ENCODE data around the gene CCDC74A.
A peak's percentile ranks its signal among the peaks of the same experiment; 100 is the strongest.
"Not testable (repeated sequence)": the region's sequence is repeated elsewhere in the genome, so short reads cannot be mapped to it uniquely, and the experiment has no call there.

CCDC74A gene

DNA sequence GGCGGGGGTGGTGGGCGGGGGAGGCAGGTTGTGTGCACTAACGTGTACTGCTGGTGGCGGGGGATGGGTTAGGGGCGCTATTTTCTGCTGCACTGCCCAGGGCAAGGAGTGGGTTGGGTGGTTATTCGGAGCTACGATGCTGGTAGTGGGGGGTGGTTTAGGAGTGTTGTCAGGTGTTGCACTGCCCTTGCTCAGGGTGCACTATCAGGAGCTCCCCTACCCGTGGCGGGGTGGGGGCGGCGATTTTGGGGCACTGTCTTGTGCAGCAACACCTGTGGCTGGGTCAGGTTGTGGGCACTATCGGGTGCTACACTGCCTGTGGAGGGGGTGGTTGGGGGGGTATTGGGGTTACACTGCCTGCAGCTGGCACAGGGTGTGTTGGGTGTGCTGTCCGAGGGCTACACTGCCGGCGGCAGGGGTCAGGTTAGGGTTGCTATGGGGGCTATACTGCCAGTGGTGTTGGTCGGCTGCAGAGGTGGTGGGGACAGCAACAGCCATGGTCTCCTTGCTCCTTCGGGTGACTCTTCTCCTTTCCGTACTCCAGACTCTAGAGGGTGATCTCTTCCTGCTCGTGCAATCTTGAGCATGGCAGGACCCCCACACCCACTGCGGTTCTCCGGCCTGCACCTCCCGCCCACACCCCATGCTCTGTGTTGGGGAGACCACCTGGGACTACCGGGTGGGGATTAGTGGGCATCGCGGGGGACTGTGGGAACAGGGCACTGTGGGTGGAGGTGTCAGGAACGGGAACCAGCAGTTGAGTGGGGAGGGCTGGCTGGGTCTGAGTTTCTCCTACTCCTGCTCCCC lies 16.5 kb downstream of the CCDC74A start:
- H3K27me3 ChIP-seq (ENCODE audit: insufficient read depth, low read length): peaks cover 14% of the 10 kb centered on the region
- H3K36me3 ChIP-seq (ENCODE audit: insufficient read depth, low read length); H3K4me1 ChIP-seq (ENCODE audit: control insufficient read depth, insufficient read depth, low read length, unreplicated experiment); H2AFZ ChIP-seq (ENCODE audit: low read length, unreplicated experiment); H3K27ac ChIP-seq (ENCODE audit: low read depth, low read length); H3K79me2 ChIP-seq (ENCODE audit: control insufficient read depth, insufficient read depth, low read length, unreplicated experiment); H3K4me3 ChIP-seq (ENCODE audit: low read depth, low read length): not testable (repeated sequence)

- not testable (repeated sequence) for H2AFZ ChIP-seq (ENCODE audit: low read length, unreplicated experiment); H3K79me2 ChIP-seq (ENCODE audit: control insufficient read depth, insufficient read depth, low read length, unreplicated experiment); H3K4me3 ChIP-seq (ENCODE audit: low read depth, low read length); H3K36me3 ChIP-seq (ENCODE audit: insufficient read depth, low read length); H3K27ac ChIP-seq (ENCODE audit: low read depth, low read length); H3K4me1 ChIP-seq (ENCODE audit: control insufficient read depth, insufficient read depth, low read length, unreplicated experiment)
- H3K27me3 ChIP-seq (ENCODE audit: insufficient read depth, low read length): peaks cover 20% of the 10 kb centered on the region
These were observed 17.1 kb downstream of the CCDC74A start for GRCh38 chr2:131544813-131545165.

- no peak overlapping the region for H3K4me3 ChIP-seq (ENCODE audit: low read depth, low read length)
- no peak overlapping the region for H2AFZ ChIP-seq (ENCODE audit: low read length, unreplicated experiment)
- H3K4me1 ChIP-seq (ENCODE audit: control insufficient read depth, insufficient read depth, low read length, unreplicated experiment): no peaks in the 10 kb centered on the region
- H3K27ac ChIP-seq (ENCODE audit: low read depth, low read length): no peak overlapping the region
- H3K27me3 ChIP-seq (ENCODE audit: insufficient read depth, low read length): peaks cover 70% of the 10 kb centered on the region
- no peaks in the 10 kb centered on the region for H3K36me3 ChIP-seq (ENCODE audit: insufficient read depth, low read length)
- no peaks in the 10 kb centered on the region for H3K79me2 ChIP-seq (ENCODE audit: control insufficient read depth, insufficient read depth, low read length, unreplicated experiment)
These were observed 25.2 kb downstream of the CCDC74A start for GRCh38 chr2:131552871-131553270.

GRCh38 chr2:131556998-131557397 lies 29.3 kb downstream of the CCDC74A start:
- peaks cover 57% of the 10 kb centered on the region for H3K27me3 ChIP-seq (ENCODE audit: insufficient read depth, low read length)
- no peak overlapping the region for H3K27ac ChIP-seq (ENCODE audit: low read depth, low read length)
- H3K36me3 ChIP-seq (ENCODE audit: insufficient read depth, low read length): no peaks in the 10 kb centered on the region
- H3K79me2 ChIP-seq (ENCODE audit: control insufficient read depth, insufficient read depth, low read length, unreplicated experiment): no peaks in the 10 kb centered on the region
- no peak overlapping the region for H2AFZ ChIP-seq (ENCODE audit: low read length, unreplicated experiment)
- H3K4me1 ChIP-seq (ENCODE audit: control insufficient read depth, insufficient read depth, low read length, unreplicated experiment): no peaks in the 10 kb centered on the region
- H3K4me3 ChIP-seq (ENCODE audit: low read depth, low read length): no peak overlapping the region

DNA sequence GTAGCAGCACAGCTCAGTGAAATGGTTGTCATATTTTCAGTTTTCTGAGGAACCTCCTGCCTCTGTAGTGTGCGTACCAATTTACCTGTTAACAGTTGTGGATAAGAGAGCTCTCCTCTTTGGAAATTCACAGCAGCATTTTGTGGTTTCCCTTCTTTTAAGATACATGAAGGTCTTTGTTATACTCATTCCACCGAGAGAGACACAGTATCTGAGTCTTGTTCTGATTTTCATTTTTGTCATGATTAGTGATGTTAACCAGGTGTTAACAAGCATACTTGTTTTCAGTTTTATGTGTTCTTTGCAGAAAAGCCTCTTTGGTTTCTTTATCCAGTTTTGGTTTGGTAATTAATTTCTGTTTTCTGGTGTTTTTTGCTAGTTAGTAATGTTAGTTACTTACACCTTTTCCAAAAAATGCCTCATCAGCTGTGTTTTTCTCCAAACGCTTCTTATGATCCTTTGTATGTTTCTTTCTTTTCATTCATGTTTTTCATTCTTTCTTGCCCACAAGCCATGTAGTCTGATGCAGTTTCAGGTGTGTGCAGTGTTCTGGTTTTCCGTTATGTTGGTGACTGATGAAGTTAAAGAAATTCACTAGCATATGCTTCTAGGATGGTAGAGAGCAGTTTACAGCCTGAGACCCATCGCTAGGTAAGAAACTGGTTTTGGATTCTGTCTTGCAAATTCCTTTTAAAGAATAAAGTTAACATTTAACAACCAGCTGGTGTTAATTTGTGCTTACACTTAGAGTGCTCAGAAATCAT lies 30.1 kb downstream of the CCDC74A start:
- H3K27ac ChIP-seq (ENCODE audit: low read depth, low read length): no peak overlapping the region
- H3K36me3 ChIP-seq (ENCODE audit: insufficient read depth, low read length): no peaks in the 10 kb centered on the region
- no peaks in the 10 kb centered on the region for H3K4me1 ChIP-seq (ENCODE audit: control insufficient read depth, insufficient read depth, low read length, unreplicated experiment)
- H3K27me3 ChIP-seq (ENCODE audit: insufficient read depth, low read length): peaks cover 62% of the 10 kb centered on the region
- no peak overlapping the region for H3K4me3 ChIP-seq (ENCODE audit: low read depth, low read length)
- no peak overlapping the region for H2AFZ ChIP-seq (ENCODE audit: low read length, unreplicated experiment)
- no peaks in the 10 kb centered on the region for H3K79me2 ChIP-seq (ENCODE audit: control insufficient read depth, insufficient read depth, low read length, unreplicated experiment)

GRCh38 chr2:131566371-131566770 lies 38.7 kb downstream of the CCDC74A start:
- Histone ChIP-seq H3K4me3 (ENCODE audit: low read depth, low read length) (no peak overlapping the region), H3K27ac (ENCODE audit: low read depth, low read length) (no peak overlapping the region), H3K27me3 (ENCODE audit: insufficient read depth, low read length) (peaks cover 62% of the 10 kb centered on the region), H3K36me3 (ENCODE audit: insufficient read depth, low read length) (no peaks in the 10 kb centered on the region), H3K79me2 (ENCODE audit: control insufficient read depth, insufficient read depth, low read length, unreplicated experiment) (no peaks in the 10 kb centered on the region), H2AFZ (ENCODE audit: low read length, unreplicated experiment) (no peak overlapping the region), H3K4me1 (ENCODE audit: control insufficient read depth, insufficient read depth, low read length, unreplicated experiment) (no peaks in the 10 kb centered on the region)

GRCh38 chr2:131567891-131568290 lies 40.2 kb downstream of the CCDC74A start:
- Histone ChIP-seq H3K4me3 (ENCODE audit: low read depth, low read length) (no peak overlapping the region), H3K79me2 (ENCODE audit: control insufficient read depth, insufficient read depth, low read length, unreplicated experiment) (no peaks in the 10 kb centered on the region), H2AFZ (ENCODE audit: low read length, unreplicated experiment) (no peak overlapping the region), H3K27me3 (ENCODE audit: insufficient read depth, low read length) (peaks cover 49% of the 10 kb centered on the region), H3K27ac (ENCODE audit: low read depth, low read length) (no peak overlapping the region), H3K4me1 (ENCODE audit: control insufficient read depth, insufficient read depth, low read length, unreplicated experiment) (no peaks in the 10 kb centered on the region), H3K36me3 (ENCODE audit: insufficient read depth, low read length) (no peaks in the 10 kb centered on the region)

GRCh38 chr2:131568401-131568800 lies 40.7 kb downstream of the CCDC74A start:
- not testable (repeated sequence) for H3K4me3 ChIP-seq (ENCODE audit: low read depth, low read length)

GRCh38 chr2:131572175-131572574 lies 44.5 kb downstream of the CCDC74A start:
- Histone ChIP-seq H2AFZ (ENCODE audit: low read length, unreplicated experiment) (no peak overlapping the region), H3K79me2 (ENCODE audit: control insufficient read depth, insufficient read depth, low read length, unreplicated experiment) (no peaks in the 10 kb centered on the region), H3K4me3 (ENCODE audit: low read depth, low read length) (0 out of 2 replicates have a peak overlapping the region, but pooled peaks have one; percentile 43), H3K36me3 (ENCODE audit: insufficient read depth, low read length) (no peaks in the 10 kb centered on the region), H3K27me3 (ENCODE audit: insufficient read depth, low read length) (peaks cover 31% of the 10 kb centered on the region), H3K4me1 (ENCODE audit: control insufficient read depth, insufficient read depth, low read length, unreplicated experiment) (no peaks in the 10 kb centered on the region), H3K27ac (ENCODE audit: low read depth, low read length) (no peak overlapping the region)

More at GRCh38 chr2:131568401-131568800, 40.7 kb downstream of the CCDC74A start:
- H3K27ac ChIP-seq (ENCODE audit: low read depth, low read length); H3K4me1 ChIP-seq (ENCODE audit: control insufficient read depth, insufficient read depth, low read length, unreplicated experiment); H3K79me2 ChIP-seq (ENCODE audit: control insufficient read depth, insufficient read depth, low read length, unreplicated experiment); H3K36me3 ChIP-seq (ENCODE audit: insufficient read depth, low read length); H2AFZ ChIP-seq (ENCODE audit: low read length, unreplicated experiment): not testable (repeated sequence)
- peaks cover 46% of the 10 kb centered on the region for H3K27me3 ChIP-seq (ENCODE audit: insufficient read depth, low read length)

GRCh38 chr2:131577812-131578211 lies 50.1 kb downstream of the CCDC74A start:
- no peaks in the 10 kb centered on the region for H3K4me1 ChIP-seq (ENCODE audit: control insufficient read depth, insufficient read depth, low read length, unreplicated experiment)
- no peaks in the 10 kb centered on the region for H3K36me3 ChIP-seq (ENCODE audit: insufficient read depth, low read length)
- peaks cover 60% of the 10 kb centered on the region for H3K27me3 ChIP-seq (ENCODE audit: insufficient read depth, low read length)
- H3K4me3 ChIP-seq (ENCODE audit: low read depth, low read length): no peak overlapping the region
- no peaks in the 10 kb centered on the region for H3K79me2 ChIP-seq (ENCODE audit: control insufficient read depth, insufficient read depth, low read length, unreplicated experiment)
- no peak overlapping the region for H3K27ac ChIP-seq (ENCODE audit: low read depth, low read length)
- H2AFZ ChIP-seq (ENCODE audit: low read length, unreplicated experiment): no peak overlapping the region

DNA sequence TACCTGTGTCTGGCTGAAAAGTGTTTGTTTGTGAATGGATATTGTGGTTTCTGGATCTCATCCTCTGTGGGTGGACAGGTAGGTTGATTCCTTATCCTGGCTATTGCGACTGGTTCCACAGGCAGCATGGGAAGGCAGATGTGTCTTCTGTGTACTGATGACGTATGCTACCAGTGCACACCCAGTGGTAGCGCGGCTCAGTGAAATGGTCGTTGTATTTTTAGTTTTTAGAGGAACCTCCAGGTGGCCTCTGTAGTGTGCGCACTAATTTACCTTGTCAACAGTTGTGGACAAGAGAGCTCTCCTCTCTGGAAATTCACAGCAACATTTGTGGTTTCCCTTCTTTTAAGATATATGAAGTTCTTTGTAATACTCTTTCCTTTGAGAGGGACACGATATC lies 52.5 kb downstream of the CCDC74A start:
- Histone ChIP-seq H3K4me1 (ENCODE audit: control insufficient read depth, insufficient read depth, low read length, unreplicated experiment) (no peaks in the 10 kb centered on the region), H3K79me2 (ENCODE audit: control insufficient read depth, insufficient read depth, low read length, unreplicated experiment) (no peaks in the 10 kb centered on the region), H2AFZ (ENCODE audit: low read length, unreplicated experiment) (no peak overlapping the region), H3K36me3 (ENCODE audit: insufficient read depth, low read length) (no peaks in the 10 kb centered on the region), H3K27me3 (ENCODE audit: insufficient read depth, low read length) (peaks cover 54% of the 10 kb centered on the region; the same call in 1 of the 2 replicates), H3K4me3 (ENCODE audit: low read depth, low read length) (no peak overlapping the region), H3K27ac (ENCODE audit: low read depth, low read length) (no peak overlapping the region)

Data from ACC112 (cell line).